Measurements from ENCODE around the gene ETV4. TPM values are rescaled to one million over a fixed set of nuclear protein-coding genes. Genes with fewer than 3 reads are reported as not detected.

The ETV4 gene
- total and polyA plus RNA-seq, 2 of the 13 experiments (the other 11 are each of a cell fraction or from before 2014, with no cell fraction given), result 128 to 330 TPM

GRCh38 chr17:43562679-43563599 is 16.8 kb upstream of the ETV4 start (continued):
- TF ChIP-seq HNRNPL (IDR thresholded peaks at IDR 0.05; ENCODE audit: low read depth, low read length), result no peak

- Histone ChIP-seq H3K9me3 (ENCODE audit: low read length) (no peaks in the 10 kb centered on the region), H3K27me3 (ENCODE audit: control insufficient read depth in 1 of 2, insufficient read depth in 2 of 2, low read length in 2 of 2) (no peaks in the 10 kb centered on the region), H3K9ac (ENCODE audit: insufficient read depth, low read depth, low read length) (peak overlapping the region; percentile 70; the same call in 1 of the 2 replicates), H2AFZ (ENCODE audit: low read length) (no peak overlapping the region), H3K4me2 (ENCODE audit: low read depth, low read length) (peak overlapping the region; percentile 84), H3K27ac (ENCODE audit: extremely low read length, insufficient read depth, low read length) (peak overlapping the region; percentile 79), H3K79me2 (ENCODE audit: insufficient read depth, low read length) (no peaks in the 10 kb centered on the region), H3K4me3 (replicated peaks in 1 of 3; ENCODE audit: insufficient read depth in 1 of 3, low read depth in 2 of 3, low read length in 3 of 3) (no peak overlapping the region), H4K20me1 (ENCODE audit: insufficient read depth, low read length) (no peaks in the 10 kb centered on the region), H3K36me3 (replicated peaks in 1 of 2; ENCODE audit: control insufficient read depth in 1 of 2, insufficient read depth in 2 of 2, low read length in 2 of 2) (no peaks in the 10 kb centered on the region), H3K4me1 (ENCODE audit: insufficient read depth, low read length) (peaks cover 95% of the 10 kb centered on the region)
- no peak for FAIRE-seq
- WGBS (ENCODE audit: low lambda C conversion rate), result 75% methylated on average over 7 of the region's 7 CpGs
- ChIA-PET POLR2A (interaction anchor here (0.5 to 28.7 kb wide), 9 partner anchors 10 to 192 kb away, joined by 3 to 1546 read pairs (median 15); partner anchors contain the start of gene ETV4), CTCF (ENCODE audit: low intra/inter-chr PET ratio, low total read pairs) (no interaction called here)
- no TSS peak for BruUV-seq (replicated peaks)
- DNase-seq (ENCODE audit: low spot score), result no peak
- in situ Hi-C loops (cut with HindIII; ENCODE audit: extremely low pct_ligation_motif_present, low pct_unique_long_range_greater_than_20kb) (no loop called here), intact Hi-C loops (cut with micrococcal nuclease; ENCODE audit: unreplicated experiment) (no loop called here)
- ATAC-seq, result no peak
- TF ChIP-seq ZBTB40 (IDR thresholded peaks at IDR 0.05), result no peak
- TF ChIP-seq ZBTB40 (CRISPR knock-in tag; IDR thresholded peaks at IDR 0.05), result no peak
Observed at GRCh38 chr17:43560461-43561427, 14.6 kb upstream of the ETV4 start.
